GM12801 (cell line): ENCODE measurements around the gene EEF2KMT.

Experiments used
- TF ChIP-seq, protein P1 (sequence below): IDR thresholded peaks from one replicate; pipeline ENCODE4 v1.5.1; 2011; ENCODE audit warnings: control low read depth; ENCODE audit not compliant: insufficient read length; ENCODE audit errors: extremely low read depth

The EEF2KMT gene

DNA sequence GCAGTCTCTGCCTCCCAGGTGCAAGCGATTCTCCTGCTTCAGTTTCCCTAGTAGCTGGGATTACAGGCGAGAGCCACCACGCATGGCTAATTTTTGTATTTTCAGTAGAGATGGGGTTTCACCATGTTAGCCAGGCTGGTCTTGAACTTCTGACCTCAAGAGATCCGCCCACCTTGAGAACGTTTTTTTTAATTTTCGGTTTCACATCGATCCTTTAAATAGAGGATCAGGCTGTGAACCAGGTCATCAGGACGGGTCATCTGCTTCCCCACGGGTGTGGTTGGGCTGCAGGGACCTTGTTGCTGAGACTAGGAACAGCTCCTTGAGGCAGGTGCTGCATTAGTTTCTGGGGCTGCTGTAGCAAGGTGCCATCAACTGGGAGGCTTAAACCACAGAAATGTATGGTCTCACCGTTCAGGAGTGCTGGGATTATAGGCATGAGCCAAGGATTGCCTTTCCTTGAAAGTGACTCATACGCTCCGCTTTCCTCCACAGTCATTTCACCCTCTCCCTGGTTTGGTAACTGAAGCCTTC is 55.9 kb downstream of the EEF2KMT start:
- TF ChIP-seq, protein P1, sequence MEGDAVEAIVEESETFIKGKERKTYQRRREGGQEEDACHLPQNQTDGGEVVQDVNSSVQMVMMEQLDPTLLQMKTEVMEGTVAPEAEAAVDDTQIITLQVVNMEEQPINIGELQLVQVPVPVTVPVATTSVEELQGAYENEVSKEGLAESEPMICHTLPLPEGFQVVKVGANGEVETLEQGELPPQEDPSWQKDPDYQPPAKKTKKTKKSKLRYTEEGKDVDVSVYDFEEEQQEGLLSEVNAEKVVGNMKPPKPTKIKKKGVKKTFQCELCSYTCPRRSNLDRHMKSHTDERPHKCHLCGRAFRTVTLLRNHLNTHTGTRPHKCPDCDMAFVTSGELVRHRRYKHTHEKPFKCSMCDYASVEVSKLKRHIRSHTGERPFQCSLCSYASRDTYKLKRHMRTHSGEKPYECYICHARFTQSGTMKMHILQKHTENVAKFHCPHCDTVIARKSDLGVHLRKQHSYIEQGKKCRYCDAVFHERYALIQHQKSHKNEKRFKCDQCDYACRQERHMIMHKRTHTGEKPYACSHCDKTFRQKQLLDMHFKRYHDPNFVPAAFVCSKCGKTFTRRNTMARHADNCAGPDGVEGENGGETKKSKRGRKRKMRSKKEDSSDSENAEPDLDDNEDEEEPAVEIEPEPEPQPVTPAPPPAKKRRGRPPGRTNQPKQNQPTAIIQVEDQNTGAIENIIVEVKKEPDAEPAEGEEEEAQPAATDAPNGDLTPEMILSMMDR, result no peak

DNA sequence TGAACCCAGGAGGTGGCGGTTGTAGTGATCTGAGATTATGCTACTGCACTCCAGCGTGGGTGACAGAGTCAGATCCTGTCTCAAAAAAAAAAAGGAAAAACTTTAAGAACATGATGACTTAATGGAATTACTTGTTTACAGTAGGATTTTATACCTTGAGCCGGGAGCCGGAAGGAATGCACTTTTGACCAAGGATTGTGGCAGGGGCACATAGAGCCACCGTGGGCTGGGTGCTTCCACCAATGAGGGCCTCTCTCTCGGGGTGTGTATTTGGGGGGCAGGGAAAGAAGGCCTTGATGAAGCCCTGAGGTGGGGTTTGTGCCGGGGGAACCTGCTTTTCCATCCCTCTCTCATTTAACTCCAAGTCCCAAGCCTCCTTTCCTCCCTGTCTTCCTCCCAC is 57.1 kb downstream of the EEF2KMT start:
- TF ChIP-seq, protein P1, result no peak

DNA sequence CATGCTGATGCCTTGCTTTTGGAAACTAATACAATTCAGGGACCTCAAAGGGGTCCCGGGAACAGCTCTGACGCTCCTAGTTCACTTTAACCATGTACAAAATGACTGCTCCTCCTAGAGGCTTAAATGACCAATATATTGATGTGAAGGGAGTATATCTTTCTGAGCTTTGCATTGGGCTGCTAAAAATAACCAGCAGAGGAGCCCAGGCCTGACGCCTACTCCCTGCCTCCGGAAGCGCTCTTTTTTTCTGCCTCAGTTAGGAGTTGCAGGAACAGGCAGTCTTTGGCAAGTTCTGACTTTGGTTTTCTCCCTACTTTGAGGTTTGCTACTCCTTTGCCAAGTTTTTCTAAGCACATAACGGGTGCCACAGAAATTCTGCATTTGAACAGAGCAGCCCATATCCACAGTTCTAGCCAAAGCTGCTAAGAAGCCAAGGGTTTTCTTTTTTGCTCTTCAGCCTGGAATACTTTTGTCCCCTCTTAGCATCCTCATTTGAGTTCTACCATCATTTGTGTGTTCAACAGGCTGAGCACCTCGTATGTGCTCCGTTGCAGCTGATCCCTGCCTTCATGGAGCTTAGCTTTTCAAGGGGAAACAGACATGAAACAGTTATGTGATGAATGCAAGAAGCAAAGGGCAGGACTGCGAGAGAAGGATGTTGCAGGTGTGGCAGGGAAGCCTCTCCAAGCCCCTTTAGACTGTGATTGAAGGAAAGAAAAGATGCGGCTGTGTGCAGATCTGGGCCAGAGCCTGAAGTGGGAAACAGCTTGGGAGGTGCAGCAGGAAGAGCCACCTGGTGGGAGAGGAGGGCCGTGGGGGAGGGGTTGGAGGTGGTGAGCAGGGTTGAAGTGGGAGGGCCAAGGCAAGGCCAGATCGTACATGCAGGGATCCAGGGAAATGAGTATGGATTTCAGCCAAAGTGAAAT is 61.1 kb downstream of the EEF2KMT start:
- TF ChIP-seq, protein P1, result no peak

DNA sequence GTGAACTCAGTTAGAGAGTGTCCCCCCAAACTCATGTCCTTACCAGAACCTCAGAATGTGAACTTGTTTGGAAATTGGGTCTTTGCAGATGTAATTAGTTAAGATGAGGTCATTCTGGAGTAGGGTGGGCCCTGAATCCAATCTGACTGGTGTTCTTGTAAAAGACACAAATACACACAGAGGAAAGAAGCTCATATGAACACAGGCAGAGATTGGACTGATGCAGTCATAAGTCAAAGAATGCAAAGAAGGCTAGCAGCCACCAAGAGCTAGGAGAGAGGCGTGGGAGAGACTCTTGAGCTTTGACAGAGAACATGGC is 61.7 kb downstream of the EEF2KMT start:
- TF ChIP-seq, protein P1, result no peak
